CD1c-positive myeloid dendritic cell (primary cell): Measurements from ENCODE around the gene DAPK1.

Experiments
- DNase-seq: peaks from one replicate; pipeline ENCODE4 v3.0.0-alpha.2; 2016; ENCODE audit errors: extremely low spot score

Gene DAPK1

DNA sequence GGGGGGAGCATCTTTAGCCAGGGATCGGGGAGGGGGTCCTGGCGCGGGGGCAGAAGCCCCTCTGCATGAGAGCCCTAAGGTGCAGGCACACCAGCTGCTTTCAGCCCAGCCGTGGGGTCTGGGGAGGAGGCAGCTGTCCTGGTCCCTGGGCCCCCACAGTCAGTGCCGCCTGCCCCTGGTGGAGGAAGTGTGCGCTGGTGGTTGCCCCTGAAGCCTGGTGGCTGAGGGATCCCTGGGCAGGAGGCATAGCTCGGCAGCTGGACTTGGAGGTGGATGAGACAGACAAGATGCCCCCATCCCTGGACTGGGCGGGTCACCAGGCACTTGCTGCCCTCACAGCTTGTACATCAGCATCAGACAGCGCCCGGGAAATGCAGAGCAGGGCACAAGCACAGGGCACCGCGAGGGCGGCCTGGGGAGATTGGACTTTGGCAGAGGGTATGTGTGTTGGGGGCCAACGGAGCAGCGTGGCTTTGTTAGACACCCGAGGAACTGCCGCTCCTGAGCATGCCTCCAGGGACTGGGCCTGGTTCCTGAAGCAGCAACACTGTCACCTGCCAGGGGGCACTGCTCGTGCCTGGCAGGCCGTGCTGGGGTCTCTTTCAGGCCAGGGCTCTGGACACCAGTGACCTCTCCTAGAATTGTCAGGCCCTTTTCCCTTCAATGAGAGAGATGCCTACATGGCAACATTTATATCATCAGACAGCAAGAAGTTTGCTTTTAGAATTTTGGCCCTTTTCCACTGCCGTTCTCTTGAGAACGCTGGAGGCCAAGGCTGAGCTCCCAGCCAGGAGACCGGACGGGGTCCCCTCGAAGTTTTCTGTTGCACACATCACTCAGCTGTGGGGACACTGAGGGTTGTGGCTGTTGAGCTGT is 186.3 kb downstream of the DAPK1 start:
- DNase-seq: no peak

DNA sequence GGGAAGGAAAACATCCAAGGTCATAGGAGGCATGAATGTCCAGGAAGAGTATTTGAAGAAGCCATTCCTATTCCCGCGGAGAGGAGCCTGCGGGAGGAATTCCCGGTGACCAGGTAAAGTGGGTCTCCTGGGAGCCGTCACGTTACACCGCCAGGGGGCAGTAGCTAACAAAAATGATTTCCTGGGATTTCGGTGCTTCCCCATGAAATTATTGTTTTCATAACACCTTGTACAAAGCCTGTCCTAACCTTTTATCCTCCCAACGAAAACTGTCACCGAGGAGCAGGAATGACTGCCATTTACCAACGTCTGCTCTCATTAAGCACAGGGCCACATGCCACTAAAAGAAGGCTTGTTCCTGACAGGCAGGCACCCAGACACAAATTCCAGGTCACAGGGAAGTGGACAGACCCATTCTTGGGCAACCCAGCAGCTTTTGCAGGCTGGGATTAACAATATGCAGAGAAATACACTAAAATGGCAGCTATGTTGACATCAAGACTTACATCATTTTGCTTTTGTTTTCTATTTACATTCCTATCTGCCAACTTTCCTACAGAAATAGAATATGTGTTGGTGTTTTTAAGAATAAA is 187.1 kb downstream of the DAPK1 start:
- DNase-seq: no peak

DNA sequence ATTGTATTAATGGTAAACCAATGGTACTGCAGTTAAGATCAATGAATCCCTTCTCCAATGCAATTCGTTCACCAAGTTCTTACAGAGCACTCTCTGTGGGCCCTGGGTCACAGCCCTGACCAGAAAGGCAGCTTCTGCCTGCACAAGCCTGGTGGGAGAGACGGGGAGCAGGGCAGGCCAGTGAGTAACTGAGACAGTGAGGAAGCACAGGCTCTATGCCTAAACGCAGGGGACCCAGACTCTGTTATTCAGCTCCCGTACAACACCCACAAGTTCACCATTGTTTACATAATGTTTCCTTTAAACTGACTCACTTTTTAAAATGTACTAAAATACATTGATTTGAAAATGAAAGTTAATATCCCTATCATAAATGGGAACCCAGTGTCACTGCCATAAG is 187.8 kb downstream of the DAPK1 start:
- DNase-seq: peak; percentile 34

DNA sequence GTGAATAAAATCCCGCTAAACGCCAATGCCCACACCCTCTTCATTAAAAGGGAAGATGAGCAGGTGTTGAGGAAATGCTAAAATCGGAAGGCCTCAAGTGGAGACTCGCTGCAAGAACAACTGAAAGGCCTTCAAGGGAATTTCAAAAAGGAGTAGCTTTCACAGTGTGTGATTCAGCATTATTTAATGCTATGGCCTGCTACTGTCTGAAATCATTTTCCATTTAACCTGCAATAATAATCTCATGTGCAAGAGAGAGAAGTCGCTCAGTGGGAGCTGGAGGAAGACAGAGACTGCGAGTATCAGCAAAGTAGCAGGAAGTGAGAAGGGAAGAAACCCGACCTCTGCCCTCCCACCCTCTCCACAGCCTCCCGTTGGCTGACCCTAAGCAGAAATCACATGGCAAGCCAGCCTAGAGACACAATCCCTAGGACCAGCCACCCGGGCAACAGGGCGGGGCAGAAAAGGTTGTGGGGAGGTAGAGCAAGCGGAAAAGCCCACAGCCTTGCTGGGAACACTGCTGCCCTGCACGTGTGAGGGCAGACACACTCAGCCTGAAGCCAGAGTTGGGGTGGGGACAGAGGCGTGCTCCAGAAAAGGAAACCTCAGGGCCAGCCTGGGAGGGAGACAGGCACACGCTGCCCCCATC is 188.3 kb downstream of the DAPK1 start:
- peak; percentile 72 for DNase-seq

DNA sequence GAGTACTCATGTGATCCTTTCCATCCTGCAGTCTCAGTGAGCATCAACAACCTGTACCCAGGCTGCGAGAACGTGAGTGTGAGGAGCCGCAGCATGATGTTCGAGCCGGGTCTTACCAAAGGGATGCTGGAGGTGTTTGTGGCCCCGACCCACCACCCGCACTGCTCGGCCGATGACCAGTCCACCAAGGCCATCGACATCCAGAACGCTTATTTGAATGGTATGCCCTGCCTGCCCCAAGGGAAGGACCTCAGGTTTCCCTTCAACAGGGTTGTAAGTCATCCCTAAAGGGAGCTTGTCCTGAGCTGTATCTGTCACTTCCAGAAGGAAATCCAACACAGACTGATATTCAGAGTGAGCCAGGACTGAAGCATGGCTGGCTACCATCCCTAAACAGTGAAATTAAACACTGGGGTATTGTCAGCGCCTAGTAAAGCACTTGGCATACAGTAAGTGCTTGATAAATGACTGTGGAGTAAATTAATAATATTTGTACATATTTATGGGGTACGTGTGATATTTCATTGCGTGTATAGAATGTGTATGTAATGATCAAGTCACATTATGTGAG is 188.9 kb downstream of the DAPK1 start:
- DNase-seq: no peak

DNA sequence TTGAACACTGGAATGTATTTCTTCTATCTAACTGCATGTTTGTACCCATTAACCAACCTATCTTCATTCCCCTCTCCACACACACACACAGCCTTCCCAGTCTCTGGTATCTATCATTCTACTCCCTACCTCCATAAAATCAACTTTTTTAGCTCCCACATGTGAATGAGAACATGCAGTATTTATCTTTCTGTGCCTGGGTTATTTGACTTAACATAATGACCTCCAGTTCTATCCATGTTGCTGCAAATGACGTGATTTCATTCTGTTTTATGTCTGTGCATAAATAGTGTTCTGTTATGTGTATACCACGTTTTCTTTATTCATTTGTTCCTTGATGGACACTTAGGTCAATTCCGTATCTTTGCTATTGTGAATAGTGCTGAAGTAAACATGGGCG is 189.5 kb downstream of the DAPK1 start:
- no peak for DNase-seq

DNA sequence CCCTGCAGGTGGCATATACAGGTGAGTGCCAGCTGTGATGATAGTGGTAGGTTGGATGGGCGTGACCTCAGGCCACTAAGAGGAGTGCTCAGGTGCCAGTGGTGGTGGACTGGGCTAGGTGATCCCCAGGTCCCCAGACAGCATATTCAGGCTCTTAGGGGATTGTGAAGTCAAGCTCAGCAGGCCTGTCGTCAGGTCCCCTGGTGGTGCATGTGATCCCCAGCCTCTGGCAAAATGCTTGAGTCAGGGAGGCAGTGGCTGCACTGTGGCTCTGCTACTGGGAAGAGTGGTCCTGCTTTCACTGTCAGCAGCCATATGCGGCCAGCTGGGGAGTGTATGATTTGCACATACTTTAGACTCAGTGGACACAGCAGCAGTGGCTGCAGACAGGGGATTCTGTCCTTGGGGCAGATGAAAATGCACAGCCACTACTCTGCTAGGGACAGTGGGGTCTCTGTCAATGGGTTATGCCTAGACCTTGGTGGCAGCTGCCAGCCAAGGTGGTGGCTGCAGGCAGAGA is 196.6 kb downstream of the DAPK1 start:
- no peak for DNase-seq

DNA sequence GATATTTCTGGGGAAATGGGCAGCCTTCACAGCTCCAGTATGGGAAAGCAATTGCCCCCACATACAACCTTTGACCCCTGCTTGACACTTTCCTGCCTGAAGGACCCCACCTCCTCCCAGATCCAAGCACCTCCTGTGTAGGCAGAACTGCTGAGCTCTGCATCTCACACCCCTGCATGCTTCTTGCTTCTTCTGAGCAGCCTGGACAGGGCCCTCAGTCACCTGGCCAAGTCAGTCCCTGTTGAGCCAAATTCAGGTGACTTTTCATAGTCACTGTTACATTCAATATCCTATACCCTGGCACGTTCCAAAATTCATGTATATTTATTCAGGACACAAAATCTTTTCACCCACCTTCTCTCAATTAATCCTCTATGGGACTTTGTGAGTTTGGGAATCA is 197.9 kb downstream of the DAPK1 start:
- no peak for DNase-seq

DNA sequence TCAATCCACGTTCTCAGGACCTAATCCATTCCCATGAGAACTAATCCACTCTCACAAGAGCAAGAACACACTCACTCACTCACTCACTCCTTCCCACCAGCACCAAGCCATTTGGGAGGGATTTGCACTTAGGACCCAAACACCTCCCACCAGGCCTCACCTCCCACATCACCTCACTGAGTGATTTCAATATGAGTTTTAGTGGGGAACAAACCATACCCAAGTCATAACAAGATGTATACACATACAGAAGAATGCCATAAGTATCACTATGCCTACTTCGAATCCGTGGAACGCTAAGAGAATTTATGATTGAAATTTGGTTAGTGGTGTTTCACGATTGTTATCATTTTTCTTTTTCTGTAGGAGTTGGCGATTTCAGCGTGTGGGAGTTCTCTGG is 199.0 kb downstream of the DAPK1 start:
- no peak for DNase-seq

DNA sequence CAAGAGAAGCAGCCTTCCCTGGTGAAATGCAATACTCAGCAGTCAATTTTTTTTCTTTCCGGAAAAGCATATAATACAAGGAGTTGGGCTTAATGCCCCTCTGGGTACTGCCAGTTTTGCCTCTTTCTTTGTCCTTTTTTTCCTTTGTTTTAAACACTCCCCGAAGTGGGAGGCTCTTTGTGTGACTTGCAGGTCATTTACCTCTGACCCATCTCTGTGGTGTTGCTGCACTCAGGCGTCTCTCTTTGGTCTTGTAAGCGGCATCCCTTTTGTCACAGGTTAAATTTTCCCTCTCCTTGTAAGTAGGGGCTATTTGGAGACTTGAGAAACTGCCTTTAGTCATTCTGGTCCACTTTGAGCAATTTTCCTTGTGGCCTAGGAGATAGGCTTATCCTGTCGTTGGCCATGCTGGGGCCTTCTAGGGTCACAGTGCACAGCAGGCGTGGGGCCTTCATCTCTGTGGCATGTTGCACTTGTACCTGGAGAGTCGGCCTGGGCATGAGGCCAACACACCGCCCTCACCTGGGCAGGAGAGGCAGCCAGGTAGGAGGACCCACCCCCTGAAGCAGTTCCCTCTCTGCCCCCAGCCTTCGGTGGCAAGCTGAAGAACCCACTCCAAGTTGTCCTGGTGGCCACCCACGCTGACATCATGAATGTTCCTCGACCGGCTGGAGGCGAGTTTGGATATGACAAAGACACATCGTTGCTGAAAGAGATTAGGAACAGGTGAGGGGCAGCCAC is 200.6 kb downstream of the DAPK1 start:
- no peak for DNase-seq

DNA sequence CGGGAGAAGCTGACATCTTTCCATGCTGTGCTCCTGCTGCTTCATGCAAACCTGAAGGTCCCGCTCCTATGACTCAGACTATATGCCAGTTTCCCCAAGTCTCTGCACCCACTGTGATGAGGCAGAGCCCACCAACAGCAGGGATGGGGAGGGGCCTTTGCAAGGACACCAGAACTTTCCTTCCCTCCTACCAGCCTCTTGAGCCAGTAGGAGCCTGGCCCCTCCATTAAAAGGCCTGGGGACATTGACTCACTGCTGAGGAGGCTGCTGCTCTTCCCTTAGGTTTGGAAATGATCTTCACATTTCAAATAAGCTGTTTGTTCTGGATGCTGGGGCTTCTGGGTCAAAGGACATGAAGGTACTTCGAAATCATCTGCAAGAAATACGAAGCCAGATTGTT is 202.2 kb downstream of the DAPK1 start:
- DNase-seq: no peak

DNA sequence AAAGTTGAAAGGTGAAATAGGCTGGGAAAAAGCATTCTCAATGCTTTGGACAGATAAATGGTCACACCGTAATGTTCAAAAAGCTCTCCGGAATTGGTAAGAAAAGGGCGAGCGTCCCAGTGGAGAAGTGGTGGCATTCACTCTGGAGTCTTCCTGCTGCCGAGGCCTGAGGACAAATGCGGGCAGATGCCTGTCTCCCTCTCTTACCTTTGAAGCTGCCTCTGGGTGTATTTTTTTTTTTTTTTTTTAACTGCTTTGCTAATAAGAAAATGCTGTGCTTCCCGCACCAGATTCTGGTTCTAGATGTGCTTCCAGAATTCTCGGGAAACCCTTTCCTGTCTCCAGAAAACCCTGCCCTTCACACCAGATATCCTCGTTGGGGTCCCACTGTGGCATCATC is 203.8 kb downstream of the DAPK1 start:
- no peak for DNase-seq

DNA sequence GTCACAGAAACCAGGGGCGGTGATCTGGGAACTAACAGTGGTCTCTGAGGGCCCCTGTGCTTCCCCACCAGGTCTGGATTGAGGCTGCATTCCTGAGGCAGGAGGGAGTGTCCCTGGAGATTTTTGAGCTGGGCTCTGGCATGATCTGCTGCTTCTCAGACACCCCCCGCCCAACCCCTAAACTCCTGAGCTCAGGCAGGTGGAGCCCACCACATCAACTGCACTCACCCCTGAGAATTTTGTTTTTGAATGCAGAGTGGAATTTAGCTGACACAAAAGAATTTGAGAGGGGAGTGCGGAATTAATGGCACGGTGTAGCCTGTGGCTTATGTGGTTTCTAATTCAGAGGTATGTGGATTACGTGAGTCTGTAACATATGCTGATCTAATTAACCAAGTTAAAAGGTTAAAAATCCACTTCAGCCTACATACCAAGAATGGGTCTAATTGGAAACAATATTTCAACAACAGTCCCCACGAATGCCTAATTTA is 204.3 kb downstream of the DAPK1 start:
- DNase-seq: no peak

DNA sequence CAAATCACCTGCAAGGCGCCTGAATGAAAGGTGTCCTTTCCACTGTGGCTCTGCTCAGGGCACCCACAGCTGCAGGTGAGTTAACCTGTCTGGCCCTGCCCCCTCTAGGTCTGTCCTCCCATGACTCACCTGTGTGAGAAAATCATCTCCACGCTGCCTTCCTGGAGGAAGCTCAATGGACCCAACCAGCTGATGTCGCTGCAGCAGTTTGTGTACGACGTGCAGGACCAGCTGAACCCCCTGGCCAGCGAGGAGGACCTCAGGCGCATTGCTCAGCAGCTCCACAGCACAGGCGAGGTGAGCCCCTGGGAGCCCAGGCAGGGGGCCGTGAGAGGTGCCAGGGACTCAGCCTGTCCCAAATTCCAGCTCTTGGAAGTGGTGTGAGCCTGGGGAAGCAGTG is 205.3 kb downstream of the DAPK1 start:
- DNase-seq: no peak

DNA sequence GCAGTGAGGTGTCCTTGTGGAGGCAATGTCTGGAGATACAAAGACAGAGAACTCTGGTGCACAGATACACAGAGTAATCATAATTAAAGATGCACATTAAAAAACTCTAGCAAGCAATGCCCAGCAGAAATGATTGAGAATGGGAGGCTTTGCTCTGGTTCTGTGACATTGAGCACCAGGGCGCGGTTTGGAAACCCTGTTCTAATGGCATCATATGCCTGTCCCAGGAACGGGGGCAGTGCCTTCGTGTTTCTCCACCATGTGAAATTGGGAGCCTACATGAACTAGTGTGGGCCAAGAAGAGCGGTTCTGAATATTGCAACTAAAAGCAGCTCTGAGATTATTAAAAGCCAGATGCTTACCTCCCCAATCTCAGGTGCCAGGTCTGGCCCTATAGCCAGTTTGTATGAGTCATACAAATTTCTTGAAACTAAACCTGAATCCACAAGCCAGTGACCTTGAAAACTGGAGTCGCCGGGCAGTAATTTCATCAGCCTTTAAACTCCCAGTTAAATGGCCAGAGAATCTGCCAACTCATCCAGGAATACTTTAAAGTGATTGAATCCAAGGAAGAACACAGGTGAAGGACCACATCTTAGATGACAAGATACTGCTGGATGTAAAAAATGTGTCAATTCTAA is 206.1 kb downstream of the DAPK1 start:
- no peak for DNase-seq

DNA sequence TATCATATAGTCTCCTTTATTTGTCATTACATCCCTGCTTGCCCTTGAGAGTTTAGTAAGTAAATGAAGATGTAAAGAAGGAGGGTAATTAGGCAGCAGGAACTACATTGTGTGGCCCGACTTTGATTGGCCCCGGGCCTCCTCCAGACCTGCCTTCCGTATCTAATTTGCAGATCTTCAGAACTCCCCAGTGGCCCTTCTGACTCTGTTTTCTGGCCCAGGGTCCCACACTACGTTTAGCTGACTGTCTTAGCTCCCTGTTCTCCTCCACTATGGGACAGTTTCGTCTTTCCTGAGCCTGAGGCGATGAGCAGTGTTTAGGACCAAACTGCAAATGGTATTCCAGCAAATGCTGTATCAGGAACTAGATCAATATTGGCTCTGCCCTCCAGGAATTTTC is 206.7 kb downstream of the DAPK1 start:
- DNase-seq: no peak

DNA sequence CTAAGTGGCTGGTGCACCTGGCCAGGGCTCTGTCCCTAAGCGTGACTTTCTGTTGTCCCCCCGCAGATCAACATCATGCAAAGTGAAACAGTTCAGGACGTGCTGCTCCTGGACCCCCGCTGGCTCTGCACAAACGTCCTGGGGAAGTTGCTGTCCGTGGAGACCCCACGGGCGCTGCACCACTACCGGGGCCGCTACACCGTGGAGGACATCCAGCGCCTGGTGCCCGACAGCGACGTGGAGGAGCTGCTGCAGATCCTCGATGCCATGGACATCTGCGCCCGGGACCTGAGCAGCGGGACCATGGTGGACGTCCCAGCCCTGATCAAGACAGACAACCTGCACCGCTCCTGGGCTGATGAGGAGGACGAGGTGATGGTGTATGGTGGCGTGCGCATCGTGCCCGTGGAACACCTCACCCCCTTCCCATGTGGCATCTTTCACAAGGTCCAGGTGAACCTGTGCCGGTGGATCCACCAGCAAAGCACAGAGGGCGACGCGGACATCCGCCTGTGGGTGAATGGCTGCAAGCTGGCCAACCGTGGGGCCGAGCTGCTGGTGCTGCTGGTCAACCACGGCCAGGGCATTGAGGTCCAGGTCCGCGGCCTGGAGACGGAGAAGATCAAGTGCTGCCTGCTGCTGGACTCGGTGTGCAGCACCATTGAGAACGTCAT is 208.5 kb downstream of the DAPK1 start:
- DNase-seq: no peak

DNA sequence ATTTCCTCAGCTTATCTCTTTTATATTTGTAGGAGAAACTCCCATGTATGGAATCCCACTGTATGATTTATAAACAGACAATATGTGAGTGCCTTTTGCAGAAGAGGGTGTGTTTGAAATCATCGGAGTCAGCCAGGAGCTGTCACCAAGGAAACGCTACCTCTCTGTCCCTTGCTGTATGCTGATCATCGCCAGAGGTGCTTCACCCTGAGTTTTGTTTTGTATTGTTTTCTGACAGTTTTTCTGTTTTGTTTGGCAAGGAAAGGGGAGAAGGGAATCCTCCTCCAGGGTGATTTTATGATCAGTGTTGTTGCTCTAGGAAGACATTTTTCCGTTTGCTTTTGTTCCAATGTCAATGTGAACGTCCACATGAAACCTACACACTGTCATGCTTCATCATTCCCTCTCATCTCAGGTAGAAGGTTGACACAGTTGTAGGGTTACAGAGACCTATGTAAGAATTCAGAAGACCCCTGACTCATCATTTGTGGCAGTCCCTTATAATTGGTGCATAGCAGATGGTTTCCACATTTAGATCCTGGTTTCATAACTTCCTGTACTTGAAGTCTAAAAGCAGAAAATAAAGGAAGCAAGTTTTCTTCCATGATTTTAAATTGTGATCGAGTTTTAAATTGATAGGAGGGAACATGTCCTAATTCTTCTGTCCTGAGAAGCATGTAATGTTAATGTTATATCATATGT is 210.3 kb downstream of the DAPK1 start:
- peak; percentile 51 for DNase-seq

DNA sequence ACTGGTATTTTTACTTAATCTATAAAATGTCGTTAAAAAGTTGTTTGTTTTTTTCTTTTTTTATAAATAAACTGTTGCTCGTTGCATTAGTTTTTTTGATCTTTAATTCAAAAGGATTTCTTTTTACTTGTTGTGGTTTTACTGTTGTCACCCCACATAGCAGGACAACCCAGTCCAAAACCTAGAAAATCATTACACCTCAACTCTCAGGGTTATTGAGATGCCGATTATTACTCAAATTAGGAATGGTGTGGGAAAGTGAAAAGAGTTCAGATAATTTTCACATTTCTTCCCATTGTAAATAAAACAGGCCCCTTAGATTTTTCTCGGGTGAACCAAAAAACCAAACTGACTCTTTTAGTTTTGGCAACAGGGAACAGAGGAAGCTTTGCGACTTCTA is 210.9 kb downstream of the DAPK1 start:
- no peak for DNase-seq
